GM19239 (cell line): ENCODE measurements around the gene IRF5.
A peak's percentile ranks its signal among the peaks of the same experiment; 100 is the strongest.
"Not testable (repeated sequence)": the region's sequence is repeated elsewhere in the genome, so short reads cannot be mapped to it uniquely, and the experiment has no call there.

Experiments used
- DNase-seq: peaks from one replicate; pipeline ENCODE4 v3.0.0; 2011; ENCODE audit warnings: low spot score; ENCODE audit not compliant: insufficient read length
- FAIRE-seq: peaks from 2 replicates; lab custom pipeline; 2011; peaks lifted over from hg19 to GRCh38; lab: Jason Lieb, UNC

IRF5 gene

DNA sequence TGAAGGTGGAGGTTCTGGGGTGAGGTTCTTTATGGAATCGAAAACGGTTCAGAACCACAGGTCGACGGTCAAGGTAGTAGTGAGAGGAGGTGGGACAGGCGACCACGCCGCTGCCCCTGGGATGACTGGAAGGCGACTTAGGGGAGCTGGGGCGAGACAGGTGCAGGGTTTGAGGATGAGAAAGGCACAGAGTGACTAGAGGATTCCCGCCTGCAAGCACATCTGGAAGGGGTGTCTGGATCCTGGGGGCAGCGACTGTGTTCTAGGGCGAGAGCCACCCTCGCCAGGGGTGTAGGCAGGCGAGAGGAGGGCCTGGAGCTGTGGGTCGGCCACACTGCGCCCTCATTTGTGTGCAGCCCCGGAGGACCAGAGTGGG, 468 bp upstream of the IRF5 start:
- DNase-seq (no peak), FAIRE-seq (peak; percentile 44)

DNA sequence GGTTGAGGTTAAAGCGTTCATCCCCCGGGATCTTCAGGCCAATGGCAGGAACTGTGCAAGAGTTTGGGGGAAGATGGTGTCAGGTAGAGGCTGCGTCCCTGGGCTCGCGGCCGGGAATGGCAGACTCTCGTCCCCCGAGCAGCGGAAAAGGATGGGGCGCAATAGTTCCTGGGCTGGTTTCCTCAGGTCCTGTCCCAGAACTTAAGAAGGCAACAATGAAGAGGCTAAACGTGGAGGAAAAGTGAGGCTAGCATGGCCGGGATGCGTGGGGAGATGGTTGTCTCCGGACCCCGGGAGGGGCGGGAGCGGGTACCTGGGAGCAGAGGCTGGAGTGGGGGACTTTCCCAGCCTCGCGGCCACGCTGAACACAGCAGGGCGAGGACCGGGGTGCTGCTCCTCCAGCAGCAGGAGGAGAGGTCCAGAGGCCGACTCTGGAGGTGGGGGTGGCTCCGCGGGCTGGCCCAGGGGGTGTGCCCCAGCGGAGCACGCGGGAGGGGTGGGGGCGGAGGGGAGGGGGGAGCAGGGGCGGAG, 882 bp downstream of the IRF5 start:
- FAIRE-seq, result peak; percentile 68
- DNase-seq, result no peak

DNA sequence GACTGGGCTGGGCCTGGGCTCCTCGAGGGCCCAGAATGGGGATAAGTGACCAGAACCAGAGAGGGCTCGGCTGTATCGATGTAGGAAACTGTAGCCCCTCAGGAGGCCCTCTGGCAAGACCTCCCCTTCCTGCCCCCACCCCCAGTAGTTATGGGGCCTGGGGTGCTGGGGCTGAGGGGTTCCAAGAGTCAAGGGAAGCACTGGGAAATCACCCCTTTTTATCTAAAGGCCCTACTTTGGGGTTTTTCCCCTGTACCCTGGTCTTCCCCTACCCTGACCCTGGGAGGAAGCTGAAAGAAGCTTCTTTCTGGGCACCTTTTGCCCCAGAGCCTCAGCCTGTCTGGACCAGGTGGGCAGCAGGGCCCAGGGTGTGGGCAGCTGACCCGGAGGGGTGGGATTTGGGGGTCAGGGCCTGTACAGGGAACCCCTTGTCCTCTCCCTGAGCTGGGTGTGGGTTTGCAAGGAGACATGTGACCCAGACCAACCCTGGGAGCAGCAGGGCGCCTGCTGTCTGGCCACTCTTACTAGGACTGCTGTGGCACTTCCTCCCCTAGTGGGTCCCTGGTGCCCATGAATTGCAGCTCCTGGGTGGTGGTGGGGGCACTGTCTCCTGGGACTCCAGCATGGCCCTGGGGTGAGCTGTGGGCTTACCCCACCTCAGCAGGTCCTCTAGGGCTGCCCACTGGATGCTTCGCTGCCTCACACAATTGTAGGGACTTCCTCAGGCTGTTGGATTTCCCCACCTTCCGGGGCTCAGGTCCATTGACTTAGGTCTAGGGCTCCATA, 1.5 kb downstream of the IRF5 start:
- FAIRE-seq (no peak), DNase-seq (no peak)

DNA sequence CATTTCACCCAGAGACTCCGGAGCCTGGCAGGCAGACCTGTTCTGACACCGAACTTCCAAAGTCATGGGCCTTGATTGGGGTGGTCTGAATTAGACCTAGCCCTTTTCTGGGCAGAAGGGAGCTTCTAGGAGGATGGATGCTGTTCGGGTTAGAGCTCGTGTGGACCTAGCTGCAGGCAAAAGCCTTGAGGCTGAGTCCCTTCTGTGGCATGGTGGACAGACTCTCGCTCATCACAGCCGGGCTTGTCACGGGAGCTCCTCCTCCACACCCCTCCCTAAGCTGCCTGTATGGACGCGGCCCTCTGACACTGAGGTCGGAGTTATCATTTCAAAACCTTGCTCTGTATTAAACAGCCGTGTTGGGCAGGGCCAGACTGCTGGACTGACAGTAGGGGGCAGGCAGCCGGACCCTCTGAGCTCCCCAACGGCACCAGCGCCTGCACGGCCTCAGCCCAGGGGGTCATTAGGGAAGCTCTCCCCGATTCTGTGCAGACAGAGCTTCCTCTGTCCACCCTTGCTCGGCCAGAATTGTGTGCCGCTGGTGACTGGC, 2.2 kb downstream of the IRF5 start:
- DNase-seq, result peak; percentile 53
- no peak for FAIRE-seq

DNA sequence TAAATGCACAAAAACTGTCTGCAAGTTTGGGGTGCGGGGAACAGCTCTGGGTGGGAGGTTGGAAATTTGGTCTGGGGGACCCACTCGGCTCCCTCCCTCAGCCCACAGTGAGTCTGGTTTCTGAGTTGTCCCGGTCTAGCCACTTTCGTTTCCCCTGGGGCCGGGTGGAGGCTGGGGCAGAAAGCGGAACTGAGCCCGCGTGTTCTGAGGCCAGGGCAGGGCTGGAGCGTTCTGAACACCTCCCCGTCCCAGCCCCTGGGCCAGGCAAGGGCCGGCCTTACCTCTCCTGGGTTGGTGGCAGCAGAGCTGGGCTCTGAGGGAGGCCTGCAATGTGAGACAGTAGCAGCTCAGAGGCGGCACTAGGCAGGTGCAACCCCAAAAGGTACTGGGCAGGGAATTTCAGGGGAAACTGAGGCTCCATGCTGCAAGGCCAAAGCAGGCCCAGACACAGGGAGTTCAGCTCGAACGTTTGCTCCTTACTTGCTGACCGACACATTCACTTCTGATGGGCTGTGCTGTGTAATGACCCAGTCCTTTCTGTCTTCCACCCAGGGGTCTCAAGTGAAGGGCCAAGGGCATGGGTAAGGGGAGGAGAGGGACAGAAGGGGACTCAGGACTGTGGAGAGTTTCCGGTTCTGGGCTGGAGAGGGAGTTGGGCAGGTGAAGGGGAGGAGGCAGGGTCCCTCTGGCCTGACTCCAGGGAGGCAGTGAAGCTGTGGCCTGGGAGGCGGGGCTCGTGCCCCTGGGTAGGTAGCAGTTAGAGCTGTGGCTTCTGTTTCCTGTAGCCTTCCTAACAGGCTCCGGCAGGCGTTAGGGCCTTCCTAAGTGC, 3.0 kb downstream of the IRF5 start:
- DNase-seq (peak; percentile 86), FAIRE-seq (peak; percentile 99)

DNA sequence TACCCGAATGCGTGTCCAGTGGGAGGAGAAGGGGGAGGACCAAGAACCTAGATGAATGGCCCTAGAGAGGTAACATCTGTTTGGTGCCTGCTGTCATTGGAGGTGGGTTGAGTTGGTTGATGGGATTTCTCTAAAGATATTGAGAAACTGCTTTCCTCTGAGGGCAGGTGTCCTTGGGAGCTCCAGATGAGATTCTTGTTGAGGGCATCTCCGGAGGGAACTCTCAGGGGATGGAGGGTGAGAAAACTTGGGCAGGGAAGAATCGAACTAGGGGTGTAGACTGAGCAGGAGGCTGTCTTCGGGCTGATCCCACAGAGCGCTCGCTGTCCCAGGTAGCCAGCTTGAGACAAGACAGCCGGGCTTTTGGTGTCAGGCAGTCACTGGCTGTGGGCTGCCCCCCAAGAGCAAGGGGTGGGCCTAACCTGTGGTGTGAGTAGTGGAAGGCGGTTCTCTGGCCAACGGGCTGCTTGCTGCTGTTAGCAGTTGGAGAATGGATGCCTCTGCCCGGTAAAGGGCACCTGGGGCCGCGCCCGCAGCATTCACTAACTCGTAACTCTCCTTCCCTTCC, 3.7 kb downstream of the IRF5 start:
- DNase-seq (no peak), FAIRE-seq (no peak)

DNA sequence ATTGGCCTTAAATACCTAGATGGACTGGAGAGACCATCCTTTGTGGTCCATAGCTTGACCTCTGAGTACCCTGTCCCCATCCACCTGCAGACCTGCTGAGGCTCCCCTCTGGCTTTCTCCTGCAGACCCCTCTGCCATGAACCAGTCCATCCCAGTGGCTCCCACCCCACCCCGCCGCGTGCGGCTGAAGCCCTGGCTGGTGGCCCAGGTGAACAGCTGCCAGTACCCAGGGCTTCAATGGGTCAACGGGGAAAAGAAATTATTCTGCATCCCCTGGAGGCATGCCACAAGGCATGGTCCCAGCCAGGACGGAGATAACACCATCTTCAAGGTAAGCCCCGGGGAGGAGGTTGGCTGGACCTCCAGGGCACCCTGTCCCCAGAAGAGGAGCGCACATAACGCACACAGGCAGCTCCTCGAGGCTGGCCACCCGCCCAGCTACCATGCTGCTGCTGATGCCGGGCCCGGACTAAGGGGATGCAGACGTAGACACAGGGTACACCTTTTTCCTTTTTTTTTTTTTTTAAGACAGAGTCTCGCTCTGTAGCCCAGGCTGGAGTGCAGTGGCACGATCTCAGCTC, 4.3 kb downstream of the IRF5 start:
- FAIRE-seq (no peak), DNase-seq (no peak)

DNA sequence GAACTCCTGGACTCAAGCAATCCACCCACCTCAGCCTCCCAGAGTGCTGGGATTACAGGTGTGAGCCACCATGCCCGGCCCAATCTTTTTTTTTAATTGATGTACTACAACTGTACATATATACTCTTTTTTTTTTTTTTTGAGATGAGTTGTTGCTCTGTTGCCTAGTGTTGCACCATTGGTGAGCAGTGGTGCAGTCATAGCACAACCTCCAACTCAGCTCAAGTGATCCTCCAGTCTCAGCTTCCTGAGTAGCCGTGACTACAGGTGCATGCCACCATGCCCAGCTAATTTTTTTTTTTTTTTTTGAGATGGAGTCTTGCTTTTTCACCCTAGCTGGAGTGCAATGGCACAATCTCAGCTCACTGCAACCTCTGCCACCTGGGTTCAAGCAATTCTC, 5.5 kb downstream of the IRF5 start:
- FAIRE-seq, DNase-seq: not testable (repeated sequence)

DNA sequence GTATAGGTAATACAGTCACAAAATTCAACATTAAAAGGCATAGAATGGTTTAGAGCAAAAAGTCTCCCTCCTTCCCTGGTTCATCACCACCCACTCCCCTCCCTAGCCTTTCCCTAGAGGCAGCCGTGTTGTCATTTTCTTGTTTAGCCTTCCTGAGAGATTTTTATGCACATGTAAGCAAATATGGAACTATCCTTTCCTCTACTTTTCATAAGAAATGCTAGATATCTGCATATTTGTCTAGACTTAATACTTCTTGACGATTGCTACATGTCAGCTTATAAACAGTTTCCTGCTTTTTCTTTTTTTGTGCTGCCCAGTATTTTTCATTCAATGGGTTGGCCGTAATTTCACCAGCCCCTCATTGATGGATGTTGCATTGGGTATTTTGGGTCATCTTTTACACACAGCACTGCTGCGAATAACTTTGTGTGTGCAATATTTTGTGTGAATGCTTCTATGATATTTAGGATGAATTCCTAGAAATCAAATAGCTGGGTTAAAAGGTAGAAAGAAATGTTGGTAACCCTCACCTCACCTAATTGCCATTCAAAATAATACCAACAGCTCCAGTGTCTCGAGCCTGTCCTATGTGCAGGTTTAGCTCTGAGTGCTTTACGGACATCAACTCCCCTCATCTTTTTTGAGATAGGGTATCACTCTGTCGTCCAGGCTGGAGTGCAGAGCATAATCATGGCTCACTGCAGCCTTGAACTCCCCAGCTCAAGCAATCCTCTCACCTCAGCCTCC, 6.9 kb downstream of the IRF5 start:
- DNase-seq, result no peak
- no peak for FAIRE-seq

DNA sequence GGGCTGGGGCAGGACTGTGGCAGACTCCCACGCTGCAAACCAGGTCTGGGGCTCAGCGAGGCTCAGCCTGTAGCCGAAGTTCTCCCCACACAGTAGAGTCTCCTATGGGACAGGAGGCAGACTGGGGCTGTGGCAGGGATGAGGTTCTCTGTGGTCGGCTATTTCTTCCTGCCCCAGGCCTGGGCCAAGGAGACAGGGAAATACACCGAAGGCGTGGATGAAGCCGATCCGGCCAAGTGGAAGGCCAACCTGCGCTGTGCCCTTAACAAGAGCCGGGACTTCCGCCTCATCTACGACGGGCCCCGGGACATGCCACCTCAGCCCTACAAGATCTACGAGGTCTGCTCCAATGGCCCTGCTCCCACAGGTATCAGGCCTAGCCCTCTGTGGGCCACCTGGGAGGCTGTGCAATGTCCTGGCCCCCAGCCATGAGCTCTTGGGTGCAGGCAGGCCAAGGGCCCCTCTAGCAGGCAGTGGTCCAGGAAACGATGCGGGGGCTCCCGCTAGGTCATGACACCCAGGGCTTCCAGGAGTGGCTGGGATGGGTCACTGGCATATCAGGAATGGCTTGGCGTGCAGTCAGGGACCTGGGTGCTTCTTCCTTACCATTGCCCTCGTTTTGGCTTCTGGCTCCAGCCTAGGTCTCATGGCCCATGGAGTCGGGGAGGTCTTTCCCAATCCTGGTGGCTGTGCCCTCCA, 8.1 kb downstream of the IRF5 start:
- no peak for DNase-seq
- FAIRE-seq, result no peak

DNA sequence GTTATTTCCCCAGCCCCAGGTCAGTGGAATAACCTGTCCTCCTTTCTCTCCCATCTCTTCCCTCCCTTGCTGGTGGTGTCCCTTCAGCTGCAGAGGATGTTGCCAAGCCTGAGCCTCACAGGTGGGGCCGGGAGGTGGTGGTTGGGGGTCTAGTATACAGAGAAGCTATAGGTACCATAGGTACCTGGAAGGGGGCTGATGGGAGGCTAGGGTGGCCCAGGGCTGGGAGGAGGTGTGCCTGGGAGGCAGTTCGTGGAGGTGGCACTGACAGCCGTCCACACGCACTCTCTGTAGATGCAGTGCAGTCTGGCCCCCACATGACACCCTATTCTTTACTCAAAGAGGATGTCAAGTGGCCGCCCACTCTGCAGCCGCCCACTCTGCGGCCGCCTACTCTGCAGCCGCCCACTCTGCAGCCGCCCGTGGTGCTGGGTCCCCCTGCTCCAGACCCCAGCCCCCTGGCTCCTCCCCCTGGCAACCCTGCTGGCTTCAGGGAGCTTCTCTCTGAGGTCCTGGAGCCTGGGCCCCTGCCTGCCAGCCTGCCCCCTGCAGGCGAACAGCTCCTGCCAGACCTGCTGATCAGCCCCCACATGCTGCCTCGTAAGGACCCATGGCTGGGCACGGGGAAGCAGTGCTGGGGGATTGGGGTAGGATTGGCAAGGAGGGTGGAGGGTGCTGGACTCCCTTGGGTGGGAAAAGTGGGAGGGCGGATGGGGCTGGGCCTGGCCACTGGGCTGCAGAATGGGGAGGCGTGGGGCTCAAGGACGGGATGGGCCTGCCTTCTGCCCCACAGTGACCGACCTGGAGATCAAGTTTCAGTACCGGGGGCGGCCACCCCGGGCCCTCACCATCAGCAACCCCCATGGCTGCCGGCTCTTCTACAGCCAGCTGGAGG, 9.5 kb downstream of the IRF5 start:
- FAIRE-seq (no peak), DNase-seq (no peak)

DNA sequence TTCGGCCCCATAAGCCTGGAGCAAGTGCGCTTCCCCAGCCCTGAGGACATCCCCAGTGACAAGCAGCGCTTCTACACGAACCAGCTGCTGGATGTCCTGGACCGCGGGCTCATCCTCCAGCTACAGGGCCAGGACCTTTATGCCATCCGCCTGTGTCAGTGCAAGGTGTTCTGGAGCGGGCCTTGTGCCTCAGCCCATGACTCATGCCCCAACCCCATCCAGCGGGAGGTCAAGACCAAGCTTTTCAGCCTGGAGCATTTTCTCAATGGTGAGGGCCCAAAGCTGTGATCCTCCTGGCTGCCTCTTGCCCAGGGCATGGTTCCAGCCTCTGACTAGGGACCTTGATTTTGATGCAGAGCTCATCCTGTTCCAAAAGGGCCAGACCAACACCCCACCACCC, 10.1 kb downstream of the IRF5 start:
- no peak for DNase-seq

DNA sequence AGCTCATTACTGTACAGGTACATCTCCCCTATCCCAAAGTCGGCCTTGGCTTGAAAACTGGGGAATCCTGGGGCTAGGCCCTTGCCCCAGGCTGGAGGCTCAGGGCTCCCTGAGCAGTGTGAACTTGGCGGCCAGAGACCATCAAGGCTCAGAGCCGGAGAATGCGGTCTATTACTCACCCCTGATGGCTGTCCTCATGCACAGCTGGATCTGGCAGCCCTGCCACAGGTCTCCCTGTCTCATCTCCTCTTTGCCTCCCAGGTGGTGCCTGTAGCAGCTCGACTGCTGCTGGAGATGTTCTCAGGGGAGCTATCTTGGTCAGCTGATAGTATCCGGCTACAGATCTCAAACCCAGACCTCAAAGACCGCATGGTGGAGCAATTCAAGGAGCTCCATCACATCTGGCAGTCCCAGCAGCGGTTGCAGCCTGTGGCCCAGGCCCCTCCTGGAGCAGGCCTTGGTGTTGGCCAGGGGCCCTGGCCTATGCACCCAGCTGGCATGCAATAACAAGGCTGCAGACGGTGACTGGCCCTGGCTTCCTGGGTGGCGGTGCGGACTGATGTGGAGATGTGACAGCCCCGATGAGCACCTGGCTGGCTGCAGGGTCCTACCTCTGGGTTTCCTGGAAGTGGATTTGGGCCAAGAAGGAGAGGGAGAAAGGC, 10.7 kb downstream of the IRF5 start:
- DNase-seq (no peak), FAIRE-seq (no peak)

More for the DNA sequence above, 10.1 kb downstream of the IRF5 start:
- no peak for FAIRE-seq

DNA sequence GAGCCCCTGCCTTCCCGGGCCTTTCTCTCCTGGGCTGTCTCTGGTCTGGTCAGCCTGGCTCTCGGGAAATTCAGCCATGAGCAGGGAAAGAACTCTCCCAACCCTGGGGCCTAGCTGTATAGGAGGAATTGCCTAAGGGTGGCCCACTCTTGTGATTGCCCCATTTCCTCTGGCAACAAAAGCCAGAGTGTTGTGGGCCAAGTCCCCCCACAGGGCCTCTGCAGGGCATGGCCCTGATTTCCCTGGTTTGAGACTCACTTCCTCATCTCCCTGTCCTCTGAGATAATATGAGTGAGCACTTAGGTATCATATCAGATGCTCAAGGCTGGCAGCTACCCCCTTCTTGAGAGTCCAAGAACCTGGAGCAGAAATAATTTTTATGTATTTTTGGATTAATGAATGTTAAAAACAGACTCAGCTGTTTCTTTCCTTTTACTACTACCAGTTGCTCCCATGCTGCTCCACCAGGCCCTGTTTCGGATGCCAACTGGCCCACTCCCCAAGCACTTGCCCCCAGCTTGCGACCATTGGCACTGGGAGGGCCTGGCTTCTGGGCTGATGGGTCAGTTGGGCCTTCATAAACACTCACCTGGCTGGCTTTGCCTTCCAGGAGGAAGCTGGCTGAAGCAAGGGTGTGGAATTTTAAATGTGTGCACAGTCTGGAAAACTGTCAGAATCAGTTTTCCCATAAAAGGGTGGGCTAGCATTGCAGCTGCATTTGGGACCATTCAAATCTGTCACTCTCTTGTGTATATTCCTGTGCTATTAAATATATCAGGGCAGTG, 11.4 kb downstream of the IRF5 start:
- FAIRE-seq, result no peak
- no peak for DNase-seq

DNA sequence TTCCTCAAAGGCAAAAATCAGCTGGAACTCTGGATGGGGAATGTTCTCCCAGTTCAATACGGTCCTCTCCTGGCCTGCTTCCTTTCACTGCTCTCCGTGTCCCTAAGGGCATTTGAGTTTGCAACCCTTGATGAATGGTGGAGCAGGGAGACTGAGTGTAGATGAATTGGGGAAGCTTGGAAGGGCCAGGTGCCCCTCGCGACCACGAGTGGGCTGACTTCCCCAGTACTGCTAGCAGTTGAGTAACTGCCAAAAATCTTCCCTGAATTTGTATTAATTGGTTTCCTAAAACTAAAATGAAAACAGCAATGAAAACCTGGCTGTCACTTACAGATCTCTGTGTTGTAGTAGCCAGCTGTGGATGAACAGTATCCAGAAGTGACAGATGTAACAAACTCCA, 13.6 kb downstream of the IRF5 start:
- no peak for FAIRE-seq
- DNase-seq, result no peak

DNA sequence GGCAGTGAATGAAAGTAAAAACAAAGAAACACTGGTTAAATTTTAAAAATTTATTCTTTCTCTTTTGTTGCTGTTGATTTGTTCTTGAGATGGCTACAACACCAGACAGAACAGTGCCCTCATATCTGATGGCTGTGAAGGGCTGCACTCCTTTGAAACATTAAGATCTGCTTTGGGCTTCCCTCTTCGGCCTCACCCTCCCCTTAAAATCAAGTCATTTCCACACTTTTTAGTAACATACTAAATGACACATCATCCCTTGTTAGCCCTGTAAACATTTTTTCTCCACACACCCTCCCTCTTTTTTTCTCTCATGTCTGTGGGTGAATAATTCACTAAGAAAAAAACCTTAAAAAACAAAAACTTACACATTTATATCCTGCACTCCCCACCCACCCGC, 16.4 kb downstream of the IRF5 start:
- no peak for FAIRE-seq
- DNase-seq, result no peak
